Upper lobe of left lung (tissue), 6 donors: Measurements from ENCODE around the gene MRPL37. TPM values are rescaled to one million over a fixed set of nuclear protein-coding genes. Genes with fewer than 3 reads are reported as not detected.

Experiments
- ATAC-seq, 2 donors: fragments of 200-7000 bp; cut with Tn5 transposase; one replicate each; pipeline ENCODE4 v1.9.1; 2022; ENCODE audit warnings: mild to moderate bottlenecking in 2 of 2, moderate library complexity in 2 of 2; ENCODE audit not compliant: low FRiP score in 2 of 2
- DNase-seq, 2 donors: peaks; one replicate each; pipeline ENCODE4 v3.0.0-alpha.2; 2019 to 2020
- H3K27ac ChIP-seq, 4 donors: fragments of 200-600 bp; sonication (generic); one replicate each; pipeline ENCODE4 v1.5.1; 2016 to 2019
- H3K27me3 ChIP-seq, 4 donors: fragments of 200-600 bp; sonication (generic); one replicate each; pipeline ENCODE4 v1.5.1; 2017 to 2019
- H3K36me3 ChIP-seq, 4 donors: fragments of 200-600 bp; sonication (generic); one replicate each; pipeline ENCODE4 v1.5.1; 2016 to 2019
- H3K4me1 ChIP-seq, 4 donors: fragments of 200-600 bp; sonication (generic); one replicate each; pipeline ENCODE4 v1.5.1; 2018 to 2019
- H3K4me3 ChIP-seq, 4 donors: fragments of 200-600 bp; sonication (generic); one replicate each; pipeline ENCODE4 v1.5.1; 2017 to 2019; ENCODE audit warnings: mild to moderate bottlenecking in 2 of 4, moderate library complexity in 1 of 4
- H3K9me3 ChIP-seq, 4 donors: fragments of 200-600 bp; sonication (generic); one replicate each; pipeline ENCODE4 v1.5.1; 2018 to 2019
- CTCF ChIP-seq, 6 experiments: fragments of 450-650 bp in 4 of 6; fragments of 200-600 bp in 2 of 6; sonication (generic) in 2 of 6; IDR thresholded peaks; one replicate each; pipeline ENCODE4 v1.5.1; 2016 to 2019; ENCODE audit warnings: antibody characterized with exemption in 6 of 6
- EP300 ChIP-seq, 4 donors: sonication (generic); formaldehyde crosslinking; IDR thresholded peaks; one replicate each; pipeline ENCODE4 v1.5.1; 2017; ENCODE audit warnings: antibody characterized with exemption in 4 of 4, control low read depth in 2 of 4
- POLR2A ChIP-seq, 4 donors: fragments of 450-650 bp; IDR thresholded peaks; one replicate each; pipeline ENCODE4 v1.5.1; 2016 to 2017; ENCODE audit warnings: antibody characterized with exemption in 4 of 4, mild to moderate bottlenecking in 2 of 4
- POLR2AphosphoS5 ChIP-seq, 2 donors: sonication (generic); formaldehyde crosslinking; IDR thresholded peaks; one replicate each; pipeline ENCODE4 v1.5.1; 2017; ENCODE audit warnings: antibody characterized with exemption in 2 of 2
- WGBS, 2 donors: methylation state at CpG; one replicate each; pipeline ENCODE4 v1.1.5; 2017 to 2018; 5-methylcytosine and 5-hydroxymethylcytosine counted together
- total RNA-seq, 6 donors: library from RNA; depleted of rRNA in 4 of 6; stranded (reverse); fragments of >200 nt in 4 of 6; gene quantifications; one replicate each; pipeline versions ENCODE4 v1.1.0 to v1.2.1, GENCODE V29; 2016 to 2021
- donor health status: DM: no; HTN: no; CAD: no; lungs with moderate emphysema.
- donor health status: DM: no; HTN: yes; CAD: no; lungs with severe emphysema.

MRPL37 gene
- total RNA-seq, 6 donors from 2014 or later, result 33.2 to 58.2 (median 47.0) TPM

DNA sequence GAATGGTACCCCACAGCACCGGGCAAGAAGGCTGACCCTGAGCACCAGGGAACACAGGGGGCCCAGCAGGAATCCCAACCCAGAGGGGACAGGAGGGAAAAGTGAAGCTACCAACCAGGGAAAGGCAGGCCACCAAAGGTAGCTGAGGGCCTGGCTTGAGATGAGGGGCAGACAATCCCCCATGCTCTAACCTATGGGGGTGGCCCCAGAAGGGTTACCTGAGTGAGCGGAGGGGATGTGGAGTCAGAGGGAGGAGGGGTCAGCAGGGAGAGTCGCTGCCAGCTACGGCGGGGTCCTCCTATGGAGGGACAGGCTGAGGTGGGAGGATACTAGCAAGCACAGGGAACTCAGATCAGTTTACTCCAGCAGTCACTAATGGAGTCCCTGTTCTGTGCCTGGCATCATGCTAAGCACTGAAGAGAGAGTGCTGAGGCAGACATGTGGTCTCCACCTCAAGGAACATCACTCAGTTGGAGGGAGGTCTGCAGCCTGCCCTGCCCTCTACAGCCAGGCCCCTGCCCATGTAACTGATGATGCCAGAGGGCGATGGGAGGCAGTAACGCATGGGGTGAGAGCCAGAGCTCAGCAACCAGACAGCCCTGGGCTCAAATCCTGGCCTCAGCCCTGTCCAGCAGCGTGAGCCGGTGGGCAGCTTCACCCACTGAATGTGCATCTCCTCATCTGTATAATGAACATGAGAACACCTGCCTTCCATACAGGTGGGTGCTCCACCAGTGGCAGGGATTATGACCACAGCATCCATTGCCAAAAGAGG lies 21.5 kb upstream of the MRPL37 start:
- no peak overlapping the region for H3K27ac ChIP-seq
- H3K9me3 ChIP-seq, result no peaks in the 10 kb centered on the region
- DNase-seq (peak in 1 of 2 donors; percentile 26), ATAC-seq (no peak)
- no peak overlapping the region for H3K4me3 ChIP-seq
- no peaks in the 10 kb centered on the region for H3K27me3 ChIP-seq
- TF ChIP-seq EP300 (IDR thresholded peaks at IDR 0.05) (no peak), POLR2AphosphoS5 (IDR thresholded peaks at IDR 0.05) (no peak), POLR2A (IDR thresholded peaks at IDR 0.05) (no peak), CTCF (IDR thresholded peaks at IDR 0.05) (no peak)
- 84 to 90% methylated on average over 9 of the region's 9 CpGs for WGBS, 2 donors
- H3K4me1 ChIP-seq, result no peaks in the 10 kb centered on the region
- H3K36me3 ChIP-seq, result peaks cover 0 to 10% (median 4%) of the 10 kb centered on the region in 4 donors

- Histone ChIP-seq H3K4me1 (no peaks in the 10 kb centered on the region), H3K27ac (no peak overlapping the region), H3K4me3 (no peak overlapping the region), H3K9me3 (no peaks in the 10 kb centered on the region), H3K36me3 (peaks cover 0 to 10% (median 4%) of the 10 kb centered on the region in 4 donors), H3K27me3 (no peaks in the 10 kb centered on the region)
- DNase-seq (no peak), ATAC-seq (no peak)
- WGBS, 2 donors, result 94 to 96% methylated on average over 5 of the region's 5 CpGs
- TF ChIP-seq CTCF (IDR thresholded peaks at IDR 0.05), result no peak
- no peak for TF ChIP-seq EP300 (IDR thresholded peaks at IDR 0.05)
- TF ChIP-seq POLR2AphosphoS5 (IDR thresholded peaks at IDR 0.05), result no peak
- TF ChIP-seq POLR2A (IDR thresholded peaks at IDR 0.05), result no peak
These were observed 19.1 kb upstream of the MRPL37 start for GRCh38 chr1:54180701-54181360.

DNA sequence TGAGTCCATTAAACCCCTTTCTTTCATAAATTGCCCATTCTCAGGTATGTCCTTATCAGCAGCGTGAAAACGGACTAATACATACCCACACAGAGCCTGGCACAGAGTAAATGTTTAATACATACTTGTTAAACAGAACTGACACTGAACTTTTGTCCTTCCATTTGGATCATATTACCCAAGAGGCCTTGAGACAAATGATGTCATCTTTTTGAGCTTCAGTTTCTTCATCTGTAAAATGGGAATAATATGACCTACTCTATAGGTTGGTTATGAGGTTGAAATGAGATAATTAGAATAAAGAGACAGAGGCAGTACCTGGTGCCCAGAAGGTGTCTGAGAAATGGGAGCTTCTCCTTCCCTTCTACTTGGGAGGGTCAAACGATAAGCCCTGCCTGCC lies 13.9 kb upstream of the MRPL37 start:
- H3K4me3 ChIP-seq, result no peak overlapping the region
- no peaks in the 10 kb centered on the region for H3K4me1 ChIP-seq
- DNase-seq (no peak), ATAC-seq (no peak)
- H3K9me3 ChIP-seq, result no peaks in the 10 kb centered on the region
- TF ChIP-seq EP300 (IDR thresholded peaks at IDR 0.05), result no peak
- TF ChIP-seq POLR2AphosphoS5 (IDR thresholded peaks at IDR 0.05), result no peak
- TF ChIP-seq CTCF (IDR thresholded peaks at IDR 0.05), result no peak
- TF ChIP-seq POLR2A (IDR thresholded peaks at IDR 0.05), result no peak
- 93 to 100% methylated on average over 3 of the region's 3 CpGs for WGBS, 2 donors
- H3K27me3 ChIP-seq, result no peaks in the 10 kb centered on the region
- peaks cover 0 to 28% (median 17%) of the 10 kb centered on the region in 4 donors for H3K36me3 ChIP-seq
- no peak overlapping the region for H3K27ac ChIP-seq

GRCh38 chr1:54188291-54188690 lies 11.7 kb upstream of the MRPL37 start:
- no peaks in the 10 kb centered on the region for H3K4me1 ChIP-seq
- no peak for TF ChIP-seq POLR2A (IDR thresholded peaks at IDR 0.05)
- TF ChIP-seq EP300 (IDR thresholded peaks at IDR 0.05), result no peak
- no peak for TF ChIP-seq CTCF (IDR thresholded peaks at IDR 0.05)
- TF ChIP-seq POLR2AphosphoS5 (IDR thresholded peaks at IDR 0.05), result no peak
- no peaks in the 10 kb centered on the region for H3K27me3 ChIP-seq
- no peaks in the 10 kb centered on the region for H3K9me3 ChIP-seq
- H3K27ac ChIP-seq, result no peak overlapping the region
- 60 to 92% methylated on average over 1 of the region's 1 CpG for WGBS, 2 donors
- DNase-seq, result no peak
- no peak for ATAC-seq
- H3K4me3 ChIP-seq, result no peak overlapping the region
- peaks cover 0 to 31% (median 18%) of the 10 kb centered on the region in 4 donors for H3K36me3 ChIP-seq
